ENCODE results near the gene SIK2.

DNA sequence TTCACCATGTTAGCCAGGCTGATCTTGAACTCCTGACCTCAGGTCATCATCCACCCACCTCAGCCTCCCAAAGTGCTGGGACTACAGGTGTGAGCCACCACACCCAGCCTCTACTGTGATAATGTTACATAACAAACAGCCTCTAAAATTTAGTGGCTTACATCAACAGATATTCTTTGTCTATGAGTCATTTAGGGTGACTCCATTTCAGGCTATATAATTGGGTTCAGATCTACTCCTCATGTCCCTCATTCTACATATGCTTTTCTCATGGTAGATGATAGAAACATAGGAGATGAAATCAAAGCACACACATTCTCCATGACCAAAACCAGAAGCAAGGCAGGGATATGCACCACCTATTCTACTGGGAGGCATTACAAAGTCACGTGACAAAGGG is 72.7 kb downstream of the SIK2 start:
- TF ChIP-seq, protein P1, sequence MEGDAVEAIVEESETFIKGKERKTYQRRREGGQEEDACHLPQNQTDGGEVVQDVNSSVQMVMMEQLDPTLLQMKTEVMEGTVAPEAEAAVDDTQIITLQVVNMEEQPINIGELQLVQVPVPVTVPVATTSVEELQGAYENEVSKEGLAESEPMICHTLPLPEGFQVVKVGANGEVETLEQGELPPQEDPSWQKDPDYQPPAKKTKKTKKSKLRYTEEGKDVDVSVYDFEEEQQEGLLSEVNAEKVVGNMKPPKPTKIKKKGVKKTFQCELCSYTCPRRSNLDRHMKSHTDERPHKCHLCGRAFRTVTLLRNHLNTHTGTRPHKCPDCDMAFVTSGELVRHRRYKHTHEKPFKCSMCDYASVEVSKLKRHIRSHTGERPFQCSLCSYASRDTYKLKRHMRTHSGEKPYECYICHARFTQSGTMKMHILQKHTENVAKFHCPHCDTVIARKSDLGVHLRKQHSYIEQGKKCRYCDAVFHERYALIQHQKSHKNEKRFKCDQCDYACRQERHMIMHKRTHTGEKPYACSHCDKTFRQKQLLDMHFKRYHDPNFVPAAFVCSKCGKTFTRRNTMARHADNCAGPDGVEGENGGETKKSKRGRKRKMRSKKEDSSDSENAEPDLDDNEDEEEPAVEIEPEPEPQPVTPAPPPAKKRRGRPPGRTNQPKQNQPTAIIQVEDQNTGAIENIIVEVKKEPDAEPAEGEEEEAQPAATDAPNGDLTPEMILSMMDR (IDR thresholded peaks at IDR 0.05; ENCODE audit: borderline replicate concordance, extremely low read depth, low read length, poor library complexity, severe bottlenecking) = no peak
- no peak for TF ChIP-seq EZH2 (IDR thresholded peaks at IDR 0.05; ENCODE audit: borderline replicate concordance, low read depth, low read length, severe bottlenecking)

Measured in DND-41 (cell line).